A549 (cell line): ENCODE measurements around the gene ITPA. TPM values are rescaled to one million over a fixed set of nuclear protein-coding genes. Genes with fewer than 3 reads are reported as not detected.

Source experiments
- ATAC-seq, 2 experiments: fragments of 200-7000 bp in 1 of 2; fragments of >200 bp in 1 of 2; cut with Nextera tagmentation in 1 of 2; cut with Tn5 transposase in 1 of 2; 3 replicates each; pipeline versions ENCODE4 v1.8.0 to v1.9.1; 2018 to 2020; ENCODE audit warnings: mild to moderate bottlenecking in 1 of 2, moderate library complexity in 1 of 2
- CTCF ChIA-PET: fragments of 300-600 bp; sonication (Branson Sonifier 250); formaldehyde crosslinking; extraction: SDS; loops from one replicate; lab custom pipeline; 2021; ENCODE audit warnings: antibody characterized with exemption, inconsistent platforms; lab: Yijun Ruan, JAX
- POLR2A ChIA-PET: fragments of 350-600 bp; formaldehyde crosslinking; extraction: SDS; loops from one replicate; lab custom pipeline; 2021; ENCODE audit warnings: antibody characterized with exemption, inconsistent platforms; lab: Yijun Ruan, JAX
- DNase-seq, 2 experiments: peaks; one replicate each; pipeline versions ENCODE4 v3.0.0 to v3.0.0-alpha.2; 2011 to 2016; ENCODE audit warnings: low read depth in 1 of 2, low spot score in 1 of 2
- FAIRE-seq: peaks from 2 replicates; lab custom pipeline; 2011; peaks lifted over from hg19 to GRCh38; lab: Jason Lieb, UNC
- H3K27ac ChIP-seq, 2 experiments: fragments of >200 bp; sonication (Bioruptor Twin); formaldehyde crosslinking; 3 replicates each; pipeline ENCODE4 v1.5.1; 2016 to 2017
- H3K4me1 ChIP-seq: fragments of >200 bp; sonication (Bioruptor Twin); formaldehyde crosslinking; 3 replicates; pipeline ENCODE4 v1.6.1; 2016
- H3K4me2 ChIP-seq: fragments of >200 bp; sonication (Bioruptor Twin); formaldehyde crosslinking; 3 replicates; pipeline ENCODE4 v1.6.1; 2016
- H3K4me3 ChIP-seq: fragments of >200 bp; sonication (Bioruptor Twin); formaldehyde crosslinking; 3 replicates; pipeline ENCODE4 v1.5.1; 2016
- H3K9me3 ChIP-seq: fragments of >200 bp; sonication (Bioruptor Twin); formaldehyde crosslinking; 3 replicates; pipeline ENCODE4 v1.6.1; 2016
- ATOH8 ChIP-seq: fragments of 250-450 bp; sonication (Bioruptor Pico); IDR thresholded peaks from 2 replicates; pipeline ENCODE4 v1.5.0; 2020; ENCODE audit warnings: low read depth, mild to moderate bottlenecking, moderate library complexity
- BHLHE40 ChIP-seq: IDR thresholded peaks from 2 replicates; pipeline ENCODE4 v1.6.1; 2012; ENCODE audit warnings: low read depth, low read length, inconsistent platforms
- CBX8 ChIP-seq: fragments of 200-600 bp; sonication (generic); IDR thresholded peaks from 2 replicates; pipeline ENCODE4 v1.6.1; 2016
- CHD2 ChIP-seq: fragments of 150-350 bp; IDR thresholded peaks from 2 replicates; pipeline ENCODE4 v1.6.1; 2014; ENCODE audit warnings: low read length; ENCODE audit not compliant: partially characterized antibody
- CHD4 ChIP-seq: fragments of 200-600 bp; sonication (generic); IDR thresholded peaks from 2 replicates; pipeline ENCODE4 v1.6.1; 2016; ENCODE audit warnings: antibody characterized with exemption, mild to moderate bottlenecking, borderline replicate concordance
- ELK1 ChIP-seq: fragments of 150-350 bp; IDR thresholded peaks from 2 replicates; pipeline ENCODE4 v1.6.1; 2014; ENCODE audit warnings: low read depth, mild to moderate bottlenecking, low read length
- GATA3 ChIP-seq: IDR thresholded peaks from 2 replicates; pipeline ENCODE4 v1.6.1; 2012; ENCODE audit warnings: borderline replicate concordance
- HDAC2 ChIP-seq: fragments of 200-600 bp; sonication (generic); IDR thresholded peaks from 2 replicates; pipeline ENCODE4 v1.6.1; 2016
- HEYL ChIP-seq: fragments of 250-450 bp; sonication (Bioruptor Pico); IDR thresholded peaks from 2 replicates; pipeline ENCODE4 v1.8.0; 2021; ENCODE audit warnings: mild to moderate bottlenecking, moderate library complexity
- JUN ChIP-seq, 2 experiments: fragments of >200 bp; sonication (Bioruptor Twin); formaldehyde crosslinking; IDR thresholded peaks; 2 replicates in 1 of 2; 3 replicates in 1 of 2; pipeline ENCODE4 v1.6.1; 2016 to 2017
- JUNB ChIP-seq: fragments of >200 bp; sonication (Bioruptor Twin); formaldehyde crosslinking; IDR thresholded peaks from 2 replicates; pipeline ENCODE4 v1.6.1; 2016
- KDM5A ChIP-seq: fragments of 200-600 bp; sonication (generic); IDR thresholded peaks from 2 replicates; pipeline ENCODE4 v1.6.1; 2016; ENCODE audit warnings: antibody characterized with exemption, mild to moderate bottlenecking
- MAX ChIP-seq: IDR thresholded peaks from 2 replicates; pipeline ENCODE4 v1.6.1; 2012
- NR3C1 ChIP-seq: fragments of >200 bp; sonication (Bioruptor Twin); formaldehyde crosslinking; IDR thresholded peaks from 3 replicates; pipeline ENCODE4 v1.6.1; 2017
- PHF8 ChIP-seq: fragments of 200-600 bp; sonication (generic); IDR thresholded peaks from 2 replicates; pipeline ENCODE4 v1.6.1; 2016; ENCODE audit warnings: low read depth, mild to moderate bottlenecking, antibody characterized with exemption, moderate library complexity, borderline replicate concordance
- REST ChIP-seq: fragments of 200-600 bp; sonication (generic); IDR thresholded peaks from 2 replicates; pipeline ENCODE4 v1.6.1; 2016; ENCODE audit warnings: antibody characterized with exemption, mild to moderate bottlenecking, moderate library complexity
- RFX5 ChIP-seq: fragments of 450-650 bp; IDR thresholded peaks from 2 replicates; pipeline ENCODE4 v1.7.1; 2014; ENCODE audit warnings: antibody characterized with exemption, mild to moderate bottlenecking, moderate library complexity
- TFCP2L1 ChIP-seq: fragments of 250-450 bp; sonication (Bioruptor Pico); IDR thresholded peaks from 2 replicates; pipeline ENCODE4 v1.5.0; 2021; ENCODE audit warnings: mild to moderate bottlenecking
- TP53 ChIP-seq: fragments of 250-450 bp; sonication (Bioruptor Pico); IDR thresholded peaks from 2 replicates; pipeline ENCODE4 v1.5.0; 2021; ENCODE audit warnings: mild to moderate bottlenecking, moderate library complexity
- USF2 ChIP-seq: fragments of 450-650 bp; IDR thresholded peaks from 2 replicates; pipeline ENCODE4 v1.6.1; 2014; ENCODE audit warnings: antibody characterized with exemption
- ZFP36 ChIP-seq: fragments of 450-650 bp; IDR thresholded peaks from 2 replicates; pipeline ENCODE4 v1.6.1; 2014; ENCODE audit warnings: borderline replicate concordance; ENCODE audit not compliant: partially characterized antibody
- ZNF302 ChIP-seq: fragments of 250-450 bp; sonication (Bioruptor Pico); IDR thresholded peaks from 2 replicates; pipeline ENCODE4 v1.9.0; 2021; ENCODE audit warnings: inconsistent platforms, mild to moderate bottlenecking, moderate library complexity
- ZSCAN20 ChIP-seq: fragments of 250-450 bp; sonication (Bioruptor Pico); IDR thresholded peaks from 2 replicates; pipeline ENCODE4 v1.8.0; 2022; ENCODE audit warnings: mild to moderate bottlenecking, moderate library complexity
- WGBS: methylation state at CpG from one replicate; pipeline ENCODE4 v1.1.6; 2017; ENCODE audit errors: missing lambda C conversion rate; 5-methylcytosine and 5-hydroxymethylcytosine counted together
- polyA plus RNA-seq, 4 experiments: library from polyadenylated mRNA; depleted of rRNA in 3 of 4; stranded (reverse); fragments of >200 nt; fragmentation: RNase III in 1 of 4; extraction: RNeasy Plus Mini Kit Qiagen cat#74134 plus additional on column Dnase treatment in 1 of 4; gene quantifications; 2 replicates in 3 of 4; 3 replicates in 1 of 4; pipeline ENCODE4 v1.2.3, GENCODE V29; 2011 to 2017

ITPA gene
- polyA plus RNA-seq, 2 of the 4 experiments (the other 2 are of a cell fraction) = 54.0 to 106 TPM

- WGBS = 88% methylated on average over 4 of the region's 4 CpGs
- no peak overlapping the region for H3K4me2 ChIP-seq
- no peak for TF ChIP-seq BHLHE40
- TF ChIP-seq JUN (IDR thresholded peaks at IDR 0.05) = no peak
- TF ChIP-seq GATA3 = no peak
- TF ChIP-seq USF2 = no peak
- TF ChIP-seq HDAC2 = no peak
- TF ChIP-seq REST = no peak
- no peak for TF ChIP-seq ZFP36
- no peak for TF ChIP-seq CBX8
- TF ChIP-seq TFCP2L1 = no peak
- TF ChIP-seq PHF8 = no peak
- no peak for TF ChIP-seq CHD2
- TF ChIP-seq ELK1 = no peak
- TF ChIP-seq ATOH8 (CRISPR knock-in tag) = no peak
- TF ChIP-seq HEYL = no peak
- no peak for TF ChIP-seq CHD4
- TF ChIP-seq TP53 (CRISPR knock-in tag) = no peak
Observed at GRCh38 chr20:3247638-3248037, 38.3 kb downstream of the ITPA start.

GRCh38 chr20:3248167-3248992, 39.1 kb downstream of the ITPA start:
- FAIRE-seq = no peak
- ATAC-seq = no peak

More at GRCh38 chr20:3247638-3248037, 38.3 kb downstream of the ITPA start:
- H3K4me1 ChIP-seq = peaks cover 8% of the 10 kb centered on the region
- ChIA-PET POLR2A (no interaction called here), CTCF (interaction anchor here (0.6 to 7.6 kb wide), 5 partner anchors 22 to 429 kb away, joined by 3 to 69 read pairs (median 5); no protein-coding TSS in a partner anchor)
- FAIRE-seq = no peak
- no peak overlapping the region for H3K27ac ChIP-seq
- no peak for DNase-seq
- ATAC-seq = peak in 1 of 2 experiments; percentile 8; a peak in 1 of 6 replicates
- H3K9me3 ChIP-seq = no peaks in the 10 kb centered on the region
- H3K4me3 ChIP-seq = no peak overlapping the region

More at GRCh38 chr20:3248167-3248992, 39.1 kb downstream of the ITPA start:
- POLR2A ChIA-PET = no interaction called here
- no peak overlapping the region for H3K4me2 ChIP-seq
- H3K4me3 ChIP-seq = no peak overlapping the region
- TF ChIP-seq RFX5 (no peak), ELK1 (no peak), NR3C1 (no peak), JUNB (no peak), ZNF302 (CRISPR knock-in tag) (no peak), MAX (no peak), GATA3 (no peak), KDM5A (no peak), ZSCAN20 (CRISPR knock-in tag) (no peak)
- no peak for DNase-seq
- CTCF ChIA-PET = interaction anchor here (1.0 to 7.6 kb wide), 6 partner anchors 12 to 68 kb away, joined by 3 to 69 read pairs (median 6); no protein-coding TSS in a partner anchor
- WGBS = 91% methylated on average over 50 of the region's 53 CpGs
- peaks cover 8% of the 10 kb centered on the region; the same call in 1 of the 3 replicates for H3K4me1 ChIP-seq
- H3K9me3 ChIP-seq = no peaks in the 10 kb centered on the region
- H3K27ac ChIP-seq = no peak overlapping the region
